Lower lobe of right lung (tissue), 2 donors: ENCODE results near the gene ROBO1. TPM values are rescaled to one million over a fixed set of nuclear protein-coding genes. Genes with fewer than 3 reads are reported as not detected.

Experiments
- ATAC-seq, 2 donors: fragments of 200-7000 bp; cut with Tn5 transposase; one replicate each; pipeline ENCODE4 v1.9.1; 2020 to 2022; ENCODE audit warnings: mild to moderate bottlenecking in 2 of 2, moderate library complexity in 2 of 2
- DNase-seq: peaks from one replicate; pipeline ENCODE4 v3.0.0-alpha.2; 2020
- H3K27ac ChIP-seq: fragments of 200-600 bp; one replicate; pipeline ENCODE4 v1.8.0; 2022
- H3K27me3 ChIP-seq: fragments of 200-600 bp; one replicate; pipeline ENCODE4 v1.8.0; 2022; ENCODE audit warnings: low read depth
- H3K36me3 ChIP-seq: fragments of 200-600 bp; one replicate; pipeline ENCODE4 v1.8.0; 2022; ENCODE audit warnings: mild to moderate bottlenecking
- H3K4me1 ChIP-seq: fragments of 200-600 bp; one replicate; pipeline ENCODE4 v1.8.0; 2022
- H3K4me3 ChIP-seq: fragments of 200-600 bp; one replicate; pipeline ENCODE4 v1.8.0; 2022; ENCODE audit warnings: mild to moderate bottlenecking
- H3K9me3 ChIP-seq: fragments of 200-600 bp; one replicate; pipeline ENCODE4 v1.8.0; 2022
- CTCF ChIP-seq: fragments of 200-600 bp; IDR thresholded peaks from one replicate; pipeline ENCODE4 v1.8.0; 2022; ENCODE audit warnings: antibody characterized with exemption, mild to moderate bottlenecking
- intact Hi-C: fragments of 100-400 bp; cut with DNase I; formaldehyde crosslinking; loops from one replicate; pipeline ENCODE4 v1.11.0; 2022
- total RNA-seq: library from RNA; stranded (reverse); fragmentation: NEBNext Ultra II Directional; extraction: Animal tissue kit (Norgen Biotek cat#: 25700); gene quantifications from one replicate; pipeline ENCODE4 v1.2.1, GENCODE V29; 2021
- donor health status: DM: no; HTN: yes; CAD: no; lungs with severe emphysema.

ROBO1 gene
- total RNA-seq, 1 donor from 2014 or later: 14.8 TPM

- TF ChIP-seq CTCF: no peak
- no peaks in the 10 kb centered on the region for H3K27me3 ChIP-seq
- intact Hi-C loops: no loop called here
- peaks cover 13% of the 10 kb centered on the region for H3K4me1 ChIP-seq
- H3K9me3 ChIP-seq: no peaks in the 10 kb centered on the region
- DNase-seq: no peak
- no peaks in the 10 kb centered on the region for H3K36me3 ChIP-seq
- H3K27ac ChIP-seq: no peak overlapping the region
- no peak overlapping the region for H3K4me3 ChIP-seq
- no peak for ATAC-seq
These were observed 1125.4 kb downstream of the ROBO1 start for GRCh38 chr3:78642226-78643035.

- H3K4me1 ChIP-seq: peaks cover 13% of the 10 kb centered on the region
- TF ChIP-seq CTCF: no peak
- no peaks in the 10 kb centered on the region for H3K36me3 ChIP-seq
- H3K27ac ChIP-seq: no peak overlapping the region
- no peaks in the 10 kb centered on the region for H3K9me3 ChIP-seq
- ATAC-seq: no peak
- no peak for DNase-seq
- H3K27me3 ChIP-seq: no peaks in the 10 kb centered on the region
- no peak overlapping the region for H3K4me3 ChIP-seq
- intact Hi-C loops: no loop called here
These were observed 1126.1 kb downstream of the ROBO1 start for GRCh38 chr3:78641703-78642102.

GRCh38 chr3:78634316-78634715 is 1133.5 kb downstream of the ROBO1 start:
- Histone ChIP-seq H3K9me3 (no peaks in the 10 kb centered on the region), H3K4me3 (no peak overlapping the region), H3K4me1 (no peaks in the 10 kb centered on the region), H3K27me3 (no peaks in the 10 kb centered on the region), H3K36me3 (no peaks in the 10 kb centered on the region), H3K27ac (no peak overlapping the region)
- no peak for TF ChIP-seq CTCF
- DNase-seq (no peak), ATAC-seq (no peak)
- intact Hi-C loops: no loop called here

GRCh38 chr3:78633626-78634025 is 1134.2 kb downstream of the ROBO1 start:
- ATAC-seq: no peak
- no peak overlapping the region for H3K27ac ChIP-seq
- no peaks in the 10 kb centered on the region for H3K4me1 ChIP-seq
- no peaks in the 10 kb centered on the region for H3K27me3 ChIP-seq
- no peak overlapping the region for H3K4me3 ChIP-seq
- no peak for DNase-seq
- TF ChIP-seq CTCF: no peak
- intact Hi-C loops: no loop called here
- no peaks in the 10 kb centered on the region for H3K36me3 ChIP-seq
- H3K9me3 ChIP-seq: no peaks in the 10 kb centered on the region

GRCh38 chr3:78632925-78633553 is 1134.8 kb downstream of the ROBO1 start:
- Histone ChIP-seq H3K36me3 (no peaks in the 10 kb centered on the region), H3K27me3 (no peaks in the 10 kb centered on the region), H3K4me1 (no peaks in the 10 kb centered on the region), H3K4me3 (no peak overlapping the region), H3K9me3 (no peaks in the 10 kb centered on the region), H3K27ac (no peak overlapping the region)
- ATAC-seq (no peak), DNase-seq (no peak)
- intact Hi-C loops: no loop called here
- no peak for TF ChIP-seq CTCF
